MM.1S (cell line): Measurements from ENCODE around the gene PXT1.
"Not testable (repeated sequence)": the region's sequence is repeated elsewhere in the genome, so short reads cannot be mapped to it uniquely, and the experiment has no call there.

Experiments
- DNase-seq: peaks from one replicate; pipeline ENCODE4 v3.0.0-alpha.2; 2015
- H2AFZ ChIP-seq: fragments of 300-600 bp; sonication (generic); 2 replicates; pipeline ENCODE4 v1.6.0; 2016; ENCODE audit warnings: antibody characterized with exemption, low read length
- H3F3A ChIP-seq: fragments of 300-600 bp; sonication (generic); 2 replicates; pipeline ENCODE4 v1.6.1; 2016; ENCODE audit warnings: mild to moderate bottlenecking, antibody characterized with exemption, low read length, moderate library complexity, mixed read lengths; ENCODE audit not compliant: insufficient read depth
- H3K27ac ChIP-seq: fragments of 300-600 bp; sonication (generic); 2 replicates; pipeline ENCODE4 v1.5.1; 2016; ENCODE audit warnings: mild to moderate bottlenecking, low read length
- H3K27me3 ChIP-seq: fragments of 300-600 bp; sonication (generic); replicated peaks from 2 replicates; pipeline ENCODE4 v1.6.0; 2016; ENCODE audit warnings: low read length; ENCODE audit not compliant: insufficient read depth
- H3K36me3 ChIP-seq: fragments of 300-600 bp; sonication (generic); replicated peaks from 2 replicates; pipeline ENCODE4 v1.6.1; 2016; ENCODE audit warnings: mild to moderate bottlenecking, low read length, mixed read lengths; ENCODE audit not compliant: insufficient read depth
- H3K4me1 ChIP-seq: fragments of 300-600 bp; sonication (generic); 2 replicates; pipeline ENCODE4 v1.6.1; 2016; ENCODE audit warnings: low read length, mixed read lengths
- H3K4me2 ChIP-seq: fragments of 300-600 bp; sonication (generic); 2 replicates; pipeline ENCODE4 v1.6.0; 2016; ENCODE audit warnings: low read depth, low read length
- H3K4me3 ChIP-seq: fragments of 300-600 bp; sonication (generic); 2 replicates; pipeline ENCODE4 v1.5.1; 2016; ENCODE audit warnings: low read length, mixed read lengths
- H3K79me2 ChIP-seq: fragments of 300-600 bp; sonication (generic); 2 replicates; pipeline ENCODE4 v1.6.1; 2016; ENCODE audit warnings: mixed run types, low read length, mixed read lengths
- H3K9ac ChIP-seq: fragments of 300-600 bp; sonication (generic); 2 replicates; pipeline ENCODE4 v1.6.1; 2016; ENCODE audit warnings: low read length, mixed read lengths
- H3K9me2 ChIP-seq: fragments of 300-600 bp; sonication (generic); replicated peaks from 2 replicates; pipeline ENCODE4 v1.6.1; 2016; ENCODE audit warnings: mild to moderate bottlenecking, low read length, mixed read lengths; ENCODE audit not compliant: insufficient read depth
- H3K9me3 ChIP-seq: fragments of 300-600 bp; sonication (generic); replicated peaks from 2 replicates; pipeline ENCODE4 v1.6.1; 2016; ENCODE audit warnings: mild to moderate bottlenecking, low read length, mixed read lengths; ENCODE audit not compliant: insufficient read depth
- H4K20me1 ChIP-seq: fragments of 300-600 bp; sonication (generic); 2 replicates; pipeline ENCODE4 v1.6.1; 2016; ENCODE audit warnings: mild to moderate bottlenecking, low read length, moderate library complexity, mixed read lengths; ENCODE audit not compliant: insufficient read depth
- EZH2 ChIP-seq: fragments of 300-600 bp; sonication (generic); optimal IDR thresholded peaks from 2 replicates; pipeline ENCODE3; 2017; ENCODE audit warnings: low read depth, mild to moderate bottlenecking, antibody characterized with exemption, low read length, mixed read lengths
- EZH2phosphoT487 ChIP-seq: fragments of 300-600 bp; sonication (generic); IDR thresholded peaks from 2 replicates; pipeline ENCODE4 v1.6.1; 2018; ENCODE audit warnings: antibody characterized with exemption, low read length
- TF ChIP-seq, protein P1 (sequence below): fragments of 300-600 bp; sonication (generic); IDR thresholded peaks from 2 replicates; pipeline ENCODE4 v1.5.1; 2016; ENCODE audit warnings: antibody characterized with exemption, low read length, mixed read lengths

The PXT1 gene

DNA sequence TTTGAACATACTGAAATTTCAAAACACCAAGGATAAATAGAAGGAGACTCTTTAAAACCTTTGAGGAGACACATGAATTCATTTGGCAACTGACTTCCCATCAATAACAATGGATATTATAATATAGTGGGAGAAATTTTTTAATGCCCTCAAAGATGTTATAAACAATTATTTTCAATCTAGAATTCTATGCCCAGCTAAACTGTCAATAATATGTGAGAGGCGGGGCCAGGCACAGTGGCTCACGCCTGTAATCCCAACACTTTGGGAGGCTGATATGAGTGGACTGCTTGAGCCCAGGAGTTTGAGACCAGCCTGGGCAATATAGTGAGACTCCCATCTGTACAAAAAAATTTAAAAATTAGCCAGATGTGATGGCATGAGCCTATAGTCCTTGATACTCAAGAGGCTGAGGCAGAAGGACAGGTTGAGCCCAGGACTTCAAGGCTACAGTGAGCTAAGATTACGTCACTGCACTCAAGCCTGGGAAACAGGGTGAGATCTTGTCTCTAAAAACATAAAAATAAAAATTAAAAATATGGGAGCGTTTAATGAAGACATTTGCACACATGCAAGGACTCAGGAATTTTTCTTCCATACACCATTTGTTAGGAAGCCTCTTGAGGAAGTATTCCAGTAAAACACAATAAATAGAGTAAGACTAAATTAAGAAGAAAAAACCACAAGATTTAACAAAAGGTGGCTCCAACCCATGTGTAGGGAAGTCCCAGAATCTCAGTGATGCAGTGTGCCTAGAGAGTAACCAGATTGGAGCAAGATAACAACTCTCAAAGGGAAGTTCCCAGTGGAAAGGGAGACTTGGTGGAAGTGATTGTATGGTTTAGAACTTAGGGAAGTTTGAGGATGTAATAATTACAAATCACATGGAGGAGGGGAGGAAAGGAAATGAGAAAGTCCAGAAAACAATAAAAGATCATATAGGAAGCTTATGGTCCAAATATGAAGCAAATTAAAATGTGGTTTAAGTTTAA is 28.9 kb downstream of the PXT1 start:
- H3K4me1 ChIP-seq = no peaks in the 10 kb centered on the region
- TF ChIP-seq EZH2phosphoT487 = no peak
- H3F3A ChIP-seq = no peaks in the 10 kb centered on the region
- H3K27ac ChIP-seq = no peak overlapping the region
- H3K4me2 ChIP-seq = no peak overlapping the region
- no peak for DNase-seq
- H3K9ac ChIP-seq = no peak overlapping the region
- H3K79me2 ChIP-seq = no peaks in the 10 kb centered on the region
- H3K27me3 ChIP-seq = no peaks in the 10 kb centered on the region
- no peaks in the 10 kb centered on the region for H3K9me2 ChIP-seq
- H2AFZ ChIP-seq = no peak overlapping the region
- H3K4me3 ChIP-seq = no peak overlapping the region
- H3K9me3 ChIP-seq = no peaks in the 10 kb centered on the region
- H3K36me3 ChIP-seq = no peaks in the 10 kb centered on the region
- no peaks in the 10 kb centered on the region for H4K20me1 ChIP-seq

DNA sequence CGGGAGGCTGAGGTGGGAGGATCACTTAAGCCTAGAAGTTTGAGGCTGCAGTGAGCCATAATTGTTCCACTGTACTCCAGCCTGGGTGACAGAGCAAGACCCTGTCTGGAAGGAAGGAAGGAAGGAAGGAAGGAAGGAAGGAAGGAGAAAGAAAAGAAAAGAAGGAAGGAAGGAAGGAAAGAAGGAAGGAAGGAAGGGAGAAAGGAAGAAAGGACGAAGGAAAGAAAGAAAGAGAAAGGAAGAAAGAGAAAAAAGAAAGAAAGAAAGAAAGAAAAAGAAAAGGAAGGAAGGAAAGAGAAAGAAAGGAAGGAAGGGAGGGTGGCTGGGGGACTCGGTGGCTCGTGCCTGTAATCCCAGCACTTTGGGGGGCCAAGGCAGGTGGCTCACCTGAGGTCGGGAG is 32.9 kb downstream of the PXT1 start:
- DNase-seq, H4K20me1 ChIP-seq, H3K4me3 ChIP-seq, H2AFZ ChIP-seq, H3K27ac ChIP-seq, H3K9me2 ChIP-seq, H3F3A ChIP-seq, H3K36me3 ChIP-seq, H3K4me1 ChIP-seq, H3K4me2 ChIP-seq, H3K79me2 ChIP-seq, H3K27me3 ChIP-seq, H3K9me3 ChIP-seq, H3K9ac ChIP-seq: not testable (repeated sequence)

DNA sequence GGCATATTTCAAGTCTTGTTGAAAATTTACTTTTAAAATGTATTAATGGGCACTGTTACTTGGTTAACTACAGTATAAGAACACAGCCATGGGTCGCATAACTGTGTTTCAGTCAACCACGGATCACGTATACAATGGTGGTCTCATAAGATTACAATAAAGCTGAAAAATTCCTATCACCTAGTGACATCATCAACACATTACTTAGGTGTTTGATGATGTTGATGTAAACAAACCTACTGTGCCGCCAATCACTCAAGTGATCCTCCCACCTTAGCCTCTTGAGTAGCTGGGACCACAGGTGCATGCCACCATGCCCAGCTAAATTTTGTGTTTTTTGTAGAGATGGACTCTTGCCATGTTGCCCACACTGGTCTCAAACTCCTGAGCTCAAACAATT is 38.5 kb downstream of the PXT1 start:
- no peak overlapping the region for H3K27ac ChIP-seq
- H3K9ac ChIP-seq = no peak overlapping the region
- DNase-seq = no peak
- H3K79me2 ChIP-seq = no peaks in the 10 kb centered on the region
- no peak for TF ChIP-seq EZH2phosphoT487
- no peak for TF ChIP-seq EZH2
- TF ChIP-seq, protein P1, sequence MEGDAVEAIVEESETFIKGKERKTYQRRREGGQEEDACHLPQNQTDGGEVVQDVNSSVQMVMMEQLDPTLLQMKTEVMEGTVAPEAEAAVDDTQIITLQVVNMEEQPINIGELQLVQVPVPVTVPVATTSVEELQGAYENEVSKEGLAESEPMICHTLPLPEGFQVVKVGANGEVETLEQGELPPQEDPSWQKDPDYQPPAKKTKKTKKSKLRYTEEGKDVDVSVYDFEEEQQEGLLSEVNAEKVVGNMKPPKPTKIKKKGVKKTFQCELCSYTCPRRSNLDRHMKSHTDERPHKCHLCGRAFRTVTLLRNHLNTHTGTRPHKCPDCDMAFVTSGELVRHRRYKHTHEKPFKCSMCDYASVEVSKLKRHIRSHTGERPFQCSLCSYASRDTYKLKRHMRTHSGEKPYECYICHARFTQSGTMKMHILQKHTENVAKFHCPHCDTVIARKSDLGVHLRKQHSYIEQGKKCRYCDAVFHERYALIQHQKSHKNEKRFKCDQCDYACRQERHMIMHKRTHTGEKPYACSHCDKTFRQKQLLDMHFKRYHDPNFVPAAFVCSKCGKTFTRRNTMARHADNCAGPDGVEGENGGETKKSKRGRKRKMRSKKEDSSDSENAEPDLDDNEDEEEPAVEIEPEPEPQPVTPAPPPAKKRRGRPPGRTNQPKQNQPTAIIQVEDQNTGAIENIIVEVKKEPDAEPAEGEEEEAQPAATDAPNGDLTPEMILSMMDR = no peak
- no peak overlapping the region for H2AFZ ChIP-seq
- H3K36me3 ChIP-seq = no peaks in the 10 kb centered on the region
- no peaks in the 10 kb centered on the region for H3K9me3 ChIP-seq
- H3K9me2 ChIP-seq = no peaks in the 10 kb centered on the region
- no peaks in the 10 kb centered on the region for H3F3A ChIP-seq
- H3K27me3 ChIP-seq = no peaks in the 10 kb centered on the region
- H3K4me2 ChIP-seq = no peak overlapping the region
- H4K20me1 ChIP-seq = no peaks in the 10 kb centered on the region
- no peak overlapping the region for H3K4me3 ChIP-seq
- no peaks in the 10 kb centered on the region for H3K4me1 ChIP-seq

DNA sequence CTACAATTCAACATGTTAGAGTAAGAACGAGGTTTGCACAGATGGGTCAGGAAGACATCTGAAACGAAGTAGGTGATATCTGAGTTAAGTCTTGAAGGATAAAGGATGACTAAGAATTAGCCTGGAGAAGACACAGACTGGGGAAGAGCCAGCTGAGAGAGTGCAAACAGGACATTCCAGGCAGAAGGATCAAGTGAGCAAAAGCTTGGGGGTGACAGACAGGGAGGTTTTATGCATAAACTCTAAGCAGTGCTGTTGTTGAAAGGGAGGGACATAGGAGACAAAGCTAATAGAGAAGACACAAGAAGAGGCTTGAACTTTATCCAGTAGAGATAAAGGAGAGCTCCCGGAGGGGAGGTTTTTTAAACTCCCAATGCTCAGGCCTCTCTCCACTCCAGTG is 40.2 kb downstream of the PXT1 start:
- no peaks in the 10 kb centered on the region for H3K27me3 ChIP-seq
- no peak overlapping the region for H3K4me2 ChIP-seq
- TF ChIP-seq EZH2phosphoT487 = no peak
- H3K4me1 ChIP-seq = no peaks in the 10 kb centered on the region
- no peaks in the 10 kb centered on the region for H4K20me1 ChIP-seq
- no peaks in the 10 kb centered on the region for H3F3A ChIP-seq
- no peak overlapping the region for H3K27ac ChIP-seq
- no peak for DNase-seq
- H3K9me3 ChIP-seq = no peaks in the 10 kb centered on the region
- H3K9ac ChIP-seq = no peak overlapping the region
- H3K9me2 ChIP-seq = no peaks in the 10 kb centered on the region
- H2AFZ ChIP-seq = no peak overlapping the region
- no peak overlapping the region for H3K4me3 ChIP-seq
- H3K79me2 ChIP-seq = no peaks in the 10 kb centered on the region
- H3K36me3 ChIP-seq = no peaks in the 10 kb centered on the region
